ENCODE data around the gene GATA5. TPM values are rescaled to one million over a fixed set of nuclear protein-coding genes. Genes with fewer than 3 reads are reported as not detected.

Gene GATA5
- total RNA-seq, 1 donor, result not detected

DNA sequence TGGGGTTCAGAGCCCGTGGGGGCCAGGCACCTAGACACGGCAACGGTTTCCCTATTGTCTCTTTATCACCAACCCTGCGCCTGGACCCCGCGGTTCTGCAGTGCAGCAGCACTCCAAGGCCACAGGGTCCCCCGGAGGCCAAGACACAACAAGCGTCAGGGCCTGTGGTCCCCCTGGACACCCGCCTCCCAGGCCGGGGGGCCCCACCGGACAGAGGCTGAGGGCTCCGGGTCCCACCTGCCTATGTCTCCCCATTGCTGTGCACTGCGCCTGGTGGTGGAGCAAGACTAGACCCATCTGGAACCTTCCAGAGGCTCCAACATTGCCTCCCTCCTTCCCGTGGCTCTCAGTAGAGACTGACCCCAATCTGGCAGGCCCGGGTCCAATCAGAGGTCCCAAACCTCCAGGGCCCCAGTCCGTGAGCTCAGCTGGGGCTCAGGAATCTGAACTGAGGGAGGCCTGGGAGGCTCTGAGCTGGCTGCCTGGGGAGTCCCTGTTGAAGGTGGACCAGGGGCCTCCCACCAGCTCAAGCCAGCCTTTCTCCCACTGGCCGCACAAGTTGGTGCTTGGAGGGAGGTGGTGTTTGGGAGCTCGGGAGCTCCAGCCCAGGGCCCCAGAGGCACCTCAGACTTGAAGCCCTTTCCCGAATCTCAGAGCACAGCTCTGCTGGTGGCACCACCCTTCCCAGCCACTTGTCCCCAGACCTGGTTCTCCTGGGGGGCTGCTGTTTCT, 8.8 kb downstream of the GATA5 start:
- TF ChIP-seq, protein P1, sequence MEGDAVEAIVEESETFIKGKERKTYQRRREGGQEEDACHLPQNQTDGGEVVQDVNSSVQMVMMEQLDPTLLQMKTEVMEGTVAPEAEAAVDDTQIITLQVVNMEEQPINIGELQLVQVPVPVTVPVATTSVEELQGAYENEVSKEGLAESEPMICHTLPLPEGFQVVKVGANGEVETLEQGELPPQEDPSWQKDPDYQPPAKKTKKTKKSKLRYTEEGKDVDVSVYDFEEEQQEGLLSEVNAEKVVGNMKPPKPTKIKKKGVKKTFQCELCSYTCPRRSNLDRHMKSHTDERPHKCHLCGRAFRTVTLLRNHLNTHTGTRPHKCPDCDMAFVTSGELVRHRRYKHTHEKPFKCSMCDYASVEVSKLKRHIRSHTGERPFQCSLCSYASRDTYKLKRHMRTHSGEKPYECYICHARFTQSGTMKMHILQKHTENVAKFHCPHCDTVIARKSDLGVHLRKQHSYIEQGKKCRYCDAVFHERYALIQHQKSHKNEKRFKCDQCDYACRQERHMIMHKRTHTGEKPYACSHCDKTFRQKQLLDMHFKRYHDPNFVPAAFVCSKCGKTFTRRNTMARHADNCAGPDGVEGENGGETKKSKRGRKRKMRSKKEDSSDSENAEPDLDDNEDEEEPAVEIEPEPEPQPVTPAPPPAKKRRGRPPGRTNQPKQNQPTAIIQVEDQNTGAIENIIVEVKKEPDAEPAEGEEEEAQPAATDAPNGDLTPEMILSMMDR (IDR thresholded peaks at IDR 0.05; ENCODE audit: insufficient read depth, low read depth, low read length), result no peak
- no peak overlapping the region for H3K4me3 ChIP-seq (ENCODE audit: low read depth, low read length)
- DNase-seq (ENCODE audit: low read depth), result no peak

GRCh38 chr20:62466072-62466760, 9.6 kb downstream of the GATA5 start:
- no peak for DNase-seq (ENCODE audit: low read depth)
- H3K4me3 ChIP-seq (ENCODE audit: low read depth, low read length), result no peak overlapping the region
- TF ChIP-seq, protein P1 (IDR thresholded peaks at IDR 0.05; ENCODE audit: insufficient read depth, low read depth, low read length), result no peak

DNA sequence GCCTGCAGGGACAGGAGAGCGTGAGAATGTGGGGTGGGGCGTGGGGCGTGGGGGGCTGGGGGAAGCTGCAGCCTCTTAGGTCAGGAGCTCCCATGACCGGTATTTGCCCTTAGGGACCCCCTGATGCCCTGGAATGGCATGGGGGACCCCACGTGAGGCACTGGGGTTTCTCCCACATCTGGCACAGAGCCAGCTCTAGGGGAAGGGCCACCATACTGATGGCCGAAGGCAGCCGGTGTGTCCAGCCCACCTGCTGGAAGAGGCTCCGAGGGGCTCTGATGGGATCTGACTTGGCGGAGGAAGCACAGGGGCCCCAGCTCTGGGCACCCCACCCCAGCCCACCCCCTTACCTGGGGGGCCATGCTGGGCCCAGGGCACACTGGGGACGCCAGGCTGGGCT, 10.8 kb downstream of the GATA5 start:
- no peak for DNase-seq (ENCODE audit: low read depth)
- TF ChIP-seq, protein P1 (IDR thresholded peaks at IDR 0.05; ENCODE audit: insufficient read depth, low read depth, low read length), result no peak
- no peak overlapping the region for H3K4me3 ChIP-seq (ENCODE audit: low read depth, low read length)

- DNase-seq (ENCODE audit: low read depth), result no peak
- TF ChIP-seq, protein P1 (IDR thresholded peaks at IDR 0.05; ENCODE audit: insufficient read depth, low read depth, low read length), result no peak
- no peak overlapping the region for H3K4me3 ChIP-seq (ENCODE audit: low read depth, low read length)
These were observed 11.4 kb downstream of the GATA5 start for GRCh38 chr20:62464425-62464770.

GRCh38 chr20:62463651-62464424, 12.0 kb downstream of the GATA5 start:
- no peak overlapping the region for H3K4me3 ChIP-seq (ENCODE audit: low read depth, low read length)
- TF ChIP-seq, protein P1 (IDR thresholded peaks at IDR 0.05; ENCODE audit: insufficient read depth, low read depth, low read length), result no peak
- no peak for DNase-seq (ENCODE audit: low read depth)

DNA sequence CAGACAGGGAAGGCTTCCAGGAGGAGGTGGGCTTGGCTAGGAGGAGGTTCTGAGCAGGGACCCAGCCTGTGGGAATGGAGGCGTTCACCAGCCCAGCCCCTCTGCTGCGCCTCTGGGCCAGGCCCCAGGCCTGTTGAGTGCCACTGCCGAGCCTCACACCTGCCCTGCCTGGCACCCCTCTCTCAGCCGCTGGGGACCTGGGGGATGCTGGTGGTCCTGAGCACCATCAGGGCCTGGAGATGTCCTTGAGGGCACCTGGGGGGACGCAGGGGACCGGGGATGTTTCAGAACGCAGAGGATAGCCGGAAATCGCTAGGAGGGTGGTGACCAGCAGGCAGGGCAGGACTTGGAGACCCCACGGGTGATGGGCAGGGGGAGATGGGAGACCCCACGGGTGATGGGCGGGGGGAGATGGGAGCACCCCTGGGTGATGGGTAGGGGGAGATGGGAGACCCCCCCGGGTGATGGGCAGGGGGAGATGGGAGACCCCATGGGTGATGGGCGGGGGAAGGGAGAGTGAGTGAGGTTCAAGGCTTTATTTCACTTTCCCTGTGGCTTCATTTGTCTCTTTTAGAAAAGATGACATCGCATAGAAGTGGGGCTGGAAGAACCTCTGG, 12.7 kb downstream of the GATA5 start:
- DNase-seq (ENCODE audit: low read depth), result no peak
- no peak overlapping the region for H3K4me3 ChIP-seq (ENCODE audit: low read depth, low read length)
- TF ChIP-seq, protein P1 (IDR thresholded peaks at IDR 0.05; ENCODE audit: insufficient read depth, low read depth, low read length), result no peak
